CD4-positive, alpha-beta T cell (primary cell): Measurements from ENCODE around the gene ARHGAP18. TPM values are rescaled to one million over a fixed set of nuclear protein-coding genes. Genes with fewer than 3 reads are reported as not detected.
A peak's percentile ranks its signal among the peaks of the same experiment; 100 is the strongest.

Source experiments
- ATAC-seq: fragments of 200-7000 bp; cut with Tn5 transposase; one replicate; pipeline ENCODE4 v1.10.0; 2022; ENCODE audit warnings: mild to moderate bottlenecking; ENCODE audit not compliant: poor library complexity
- CTCF ChIA-PET: fragments of 350-600 bp; sonication (Branson Sonifier 250); formaldehyde crosslinking; loops from one replicate; lab custom pipeline; 2021; ENCODE audit warnings: antibody characterized with exemption, inconsistent platforms; lab: Charles Lee
- POLR2A ChIA-PET: fragments of 350-600 bp; sonication (Branson Sonifier 250); formaldehyde crosslinking; loops from one replicate; lab custom pipeline; 2021; ENCODE audit warnings: antibody characterized with exemption, inconsistent platforms; lab: Charles Lee
- DNase-seq, 14 experiments: peaks; one replicate each; pipeline ENCODE4 v3.0.0-alpha.2; 2013 to 2020; ENCODE audit warnings: mixed read lengths in 2 of 14
- H3K27ac ChIP-seq, 2 donors: one replicate each; pipeline versions ENCODE4 v1.5.1 to v1.7.0; 2013; ENCODE audit warnings: low read length in 2 of 2, low read depth in 1 of 2, mild to moderate bottlenecking in 1 of 2
- H3K27me3 ChIP-seq, 2 experiments: 1 replicate in 1 of 2; 2 replicates in 1 of 2; pipeline versions ENCODE4 v1.6.1 to v1.7.0; 2013; ENCODE audit warnings: low read length in 2 of 2, control low read depth in 1 of 2, mild to moderate bottlenecking in 1 of 2, moderate library complexity in 1 of 2; ENCODE audit not compliant: insufficient read depth in 2 of 2, control insufficient read depth in 1 of 2
- H3K36me3 ChIP-seq: one replicate; pipeline ENCODE4 v1.6.1; 2013; ENCODE audit warnings: low read length, control low read depth; ENCODE audit not compliant: insufficient read depth
- H3K4me1 ChIP-seq: one replicate; pipeline ENCODE4 v1.6.1; 2013; ENCODE audit warnings: low read length, control low read depth; ENCODE audit not compliant: insufficient read depth
- H3K4me3 ChIP-seq: one replicate; pipeline ENCODE4 v1.5.1; 2013; ENCODE audit warnings: mild to moderate bottlenecking, low read length, moderate library complexity
- H3K9me3 ChIP-seq, 2 experiments: 1 replicate in 1 of 2; 2 replicates in 1 of 2; pipeline versions ENCODE4 v1.6.1 to v1.7.0; 2013; ENCODE audit warnings: low read length in 2 of 2, mild to moderate bottlenecking in 2 of 2, control low read depth in 1 of 2, moderate library complexity in 1 of 2; ENCODE audit not compliant: control insufficient read depth in 1 of 2, insufficient read depth in 1 of 2
- H3K27ac Mint-ChIP-seq: one replicate; pipeline ENCODE4 v1.8.0; 2020; ENCODE audit warnings: mixed read lengths
- H3K27me3 Mint-ChIP-seq: one replicate; pipeline ENCODE4 v1.8.0; 2021; ENCODE audit warnings: mixed read lengths
- H3K36me3 Mint-ChIP-seq: one replicate; pipeline ENCODE4 v1.8.0; 2021; ENCODE audit warnings: low read depth, mixed read lengths
- H3K4me1 Mint-ChIP-seq: one replicate; pipeline ENCODE4 v1.8.0; 2021; ENCODE audit warnings: low read depth, mixed read lengths
- H3K4me3 Mint-ChIP-seq: one replicate; pipeline ENCODE4 v1.8.0; 2020; ENCODE audit warnings: mild to moderate bottlenecking, mixed read lengths
- H3K9me3 Mint-ChIP-seq: one replicate; pipeline ENCODE4 v1.8.0; 2020; ENCODE audit warnings: mixed read lengths
- intact Hi-C, 2 experiments: fragments of 100-400 bp; cut with DNase I in 1 of 2; cut with micrococcal nuclease in 1 of 2; formaldehyde crosslinking; loops; one replicate each; pipeline versions ENCODE4 v1.15.1 to v1.9.0; 2023 to 2025; cut with DNase I, micrococcal nuclease
- total RNA-seq, 174 experiments: library from RNA in 2 of 174; stranded (reverse) in 2 of 174; gene quantifications; one replicate each; pipeline ENCODE4 v1.2.3 and lab custom pipeline; 2021 to 2026
- TF ChIP-seq, protein P1 (sequence below): fragments of 200-600 bp; IDR thresholded peaks from one replicate; pipeline ENCODE4 v1.8.0; 2022; ENCODE audit warnings: antibody characterized with exemption, mild to moderate bottlenecking

ARHGAP18 gene
- total RNA-seq, 2 experiments from 2014 or later = 0.71 to 1.3 TPM

DNA sequence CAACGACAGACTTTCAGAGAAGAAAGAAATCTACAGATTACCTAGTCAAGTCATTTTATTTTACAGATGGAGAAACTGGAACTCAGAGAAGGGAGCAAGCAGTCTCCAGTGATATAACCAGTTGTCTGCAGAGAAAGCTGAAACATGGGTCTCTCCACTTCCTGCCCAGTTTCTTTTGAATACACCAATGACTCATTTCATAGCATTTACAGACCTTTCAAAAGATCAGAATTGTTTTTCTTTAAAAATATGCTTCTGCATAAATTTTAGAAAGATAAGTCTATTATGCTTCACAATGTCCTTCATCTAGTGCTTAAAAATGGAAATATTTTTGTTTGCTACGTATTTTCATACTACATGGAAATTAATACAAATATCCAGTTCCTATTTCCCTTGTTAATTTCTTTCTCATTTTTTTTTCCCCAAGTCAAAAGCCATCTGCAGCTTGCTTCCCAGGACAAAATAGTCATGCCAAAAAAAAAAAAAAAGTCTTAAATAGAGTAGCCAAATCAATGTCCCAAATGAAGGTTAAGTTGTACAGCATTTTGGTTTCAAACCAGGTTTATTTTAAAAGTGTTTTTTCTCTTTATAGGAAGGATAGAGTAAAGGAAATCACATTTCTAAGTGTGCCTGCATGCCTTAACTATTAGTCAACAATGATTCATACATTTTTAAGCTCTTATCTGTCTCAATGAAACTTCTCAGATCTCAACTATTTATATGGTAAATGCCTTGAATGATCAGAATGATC lies 36.9 kb downstream of the ARHGAP18 start:
- no peaks in the 10 kb centered on the region for H3K9me3 ChIP-seq
- peak overlapping the region in 1 of 2 donors; percentile 68 for H3K27ac ChIP-seq
- peak overlapping the region; percentile 85 for H3K27ac Mint-ChIP-seq
- no peaks in the 10 kb centered on the region for H3K36me3 Mint-ChIP-seq
- intact Hi-C loops = loop anchor here in 1 of 2 experiments (2.0 to 5.0 kb wide), 4 partner anchors 14 to 349 kb away; partner anchors contain the start of gene ARHGAP18
- ChIA-PET POLR2A (interaction anchor here (0.8 to 2.5 kb wide), 6 partner anchors 11 to 76 kb away, joined by 3 to 11 read pairs (median 6); partner anchors contain the start of gene ARHGAP18), CTCF (interaction anchor here (0.6 to 1.5 kb wide), 9 partner anchors 9 to 348 kb away, joined by 3 to 8 read pairs (median 3); partner anchors contain the start of gene ARHGAP18)
- peak; percentile 48 for ATAC-seq
- no peaks in the 10 kb centered on the region for H3K36me3 ChIP-seq
- no peaks in the 10 kb centered on the region for H3K27me3 ChIP-seq
- no peaks in the 10 kb centered on the region for H3K9me3 Mint-ChIP-seq
- H3K4me3 ChIP-seq = no peak overlapping the region
- H3K27me3 Mint-ChIP-seq = no peaks in the 10 kb centered on the region
- TF ChIP-seq, protein P1, sequence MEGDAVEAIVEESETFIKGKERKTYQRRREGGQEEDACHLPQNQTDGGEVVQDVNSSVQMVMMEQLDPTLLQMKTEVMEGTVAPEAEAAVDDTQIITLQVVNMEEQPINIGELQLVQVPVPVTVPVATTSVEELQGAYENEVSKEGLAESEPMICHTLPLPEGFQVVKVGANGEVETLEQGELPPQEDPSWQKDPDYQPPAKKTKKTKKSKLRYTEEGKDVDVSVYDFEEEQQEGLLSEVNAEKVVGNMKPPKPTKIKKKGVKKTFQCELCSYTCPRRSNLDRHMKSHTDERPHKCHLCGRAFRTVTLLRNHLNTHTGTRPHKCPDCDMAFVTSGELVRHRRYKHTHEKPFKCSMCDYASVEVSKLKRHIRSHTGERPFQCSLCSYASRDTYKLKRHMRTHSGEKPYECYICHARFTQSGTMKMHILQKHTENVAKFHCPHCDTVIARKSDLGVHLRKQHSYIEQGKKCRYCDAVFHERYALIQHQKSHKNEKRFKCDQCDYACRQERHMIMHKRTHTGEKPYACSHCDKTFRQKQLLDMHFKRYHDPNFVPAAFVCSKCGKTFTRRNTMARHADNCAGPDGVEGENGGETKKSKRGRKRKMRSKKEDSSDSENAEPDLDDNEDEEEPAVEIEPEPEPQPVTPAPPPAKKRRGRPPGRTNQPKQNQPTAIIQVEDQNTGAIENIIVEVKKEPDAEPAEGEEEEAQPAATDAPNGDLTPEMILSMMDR = no peak
- H3K4me3 Mint-ChIP-seq = peak overlapping the region; percentile 79
- peaks cover 12% of the 10 kb centered on the region for H3K4me1 ChIP-seq
- DNase-seq = peak in 4 of 14 experiments; percentile 38 to 70 (median 56)
- H3K4me1 Mint-ChIP-seq = peaks cover 34% of the 10 kb centered on the region

DNA sequence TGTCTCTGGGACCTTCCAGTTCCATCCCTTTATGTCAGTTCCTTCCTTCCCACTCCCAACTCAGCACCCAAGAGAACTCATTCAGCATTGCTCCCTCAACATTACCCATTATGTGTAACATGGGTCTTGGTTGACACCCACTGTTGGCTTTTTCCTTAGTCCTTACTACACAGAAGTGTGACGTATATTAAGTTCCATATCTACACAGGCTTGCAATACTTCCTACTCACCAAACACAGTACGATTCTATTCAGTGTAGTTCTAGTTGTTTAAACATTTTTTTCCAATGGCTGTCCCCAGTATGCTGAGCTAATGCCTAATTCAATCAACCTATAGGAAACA lies 37.7 kb downstream of the ARHGAP18 start:
- no peaks in the 10 kb centered on the region for H3K9me3 Mint-ChIP-seq
- H3K27me3 ChIP-seq = no peaks in the 10 kb centered on the region
- H3K27ac ChIP-seq = peak overlapping the region; percentile 39 to 68
- no peaks in the 10 kb centered on the region for H3K9me3 ChIP-seq
- H3K36me3 Mint-ChIP-seq = no peaks in the 10 kb centered on the region
- H3K4me1 Mint-ChIP-seq = peaks cover 26% of the 10 kb centered on the region
- ChIA-PET POLR2A (interaction anchor here (0.7 to 2.5 kb wide), 6 partner anchors 12 to 77 kb away, joined by 3 to 11 read pairs (median 6); partner anchors contain the start of gene ARHGAP18), CTCF (interaction anchor here (1.0 to 2.8 kb wide), 8 partner anchors 9 to 74 kb away, joined by 3 to 23 read pairs (median 3); partner anchors contain the start of gene ARHGAP18)
- no peaks in the 10 kb centered on the region for H3K36me3 ChIP-seq
- peak overlapping the region; percentile 41 for H3K4me3 ChIP-seq
- peak; percentile 47 for ATAC-seq
- TF ChIP-seq, protein P1 = no peak
- H3K4me3 Mint-ChIP-seq = peak overlapping the region; percentile 79
- no peaks in the 10 kb centered on the region for H3K27me3 Mint-ChIP-seq
- DNase-seq = peak in 3 of 14 experiments; percentile 29 to 39 (median 38)
- intact Hi-C loops = loop anchor here in 1 of 2 experiments (2.0 to 5.0 kb wide), 4 partner anchors 14 to 350 kb away; partner anchors contain the start of gene ARHGAP18
- peak overlapping the region; percentile 85 for H3K27ac Mint-ChIP-seq
- peaks cover 12% of the 10 kb centered on the region for H3K4me1 ChIP-seq

DNA sequence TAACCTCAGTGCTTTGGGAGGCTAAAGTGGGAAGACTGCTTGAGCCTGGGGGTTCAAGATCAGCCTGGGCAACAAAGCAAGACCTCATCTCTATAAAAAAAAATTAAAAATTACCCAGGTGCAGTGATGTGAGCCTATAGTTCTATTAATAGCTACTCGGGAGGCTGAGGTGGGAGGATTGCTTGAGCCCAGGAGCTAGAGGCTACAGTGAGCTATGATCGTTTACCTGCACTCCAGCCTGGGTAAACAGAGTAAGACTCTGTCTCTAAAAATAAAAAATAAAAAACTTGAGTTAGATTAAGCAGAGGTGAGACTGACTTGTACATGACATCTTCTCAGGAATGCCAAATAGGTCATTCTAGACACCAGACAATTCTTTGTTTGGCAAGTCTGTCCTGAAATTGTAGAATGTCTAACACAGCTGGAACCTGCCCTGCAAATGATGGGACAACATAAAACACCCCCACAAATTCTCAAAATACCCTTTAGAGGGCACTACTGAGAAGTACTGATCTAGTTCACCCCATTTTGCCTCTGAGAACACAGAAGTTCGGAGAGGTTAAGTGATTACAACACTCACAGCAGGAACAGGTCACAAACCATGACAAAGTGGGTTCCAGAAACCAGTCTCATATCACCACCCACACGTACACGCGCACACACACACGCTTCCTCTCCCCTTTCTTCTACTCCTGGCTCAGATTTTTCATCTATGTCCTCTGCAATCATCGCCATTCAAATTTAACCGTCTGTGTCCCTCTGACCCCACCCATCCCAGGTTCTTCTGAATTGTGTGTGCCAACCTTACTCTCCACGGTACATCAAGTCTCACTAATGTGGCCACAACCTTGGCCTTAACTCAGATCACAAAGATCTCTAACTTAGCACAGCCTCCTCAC lies 38.3 kb downstream of the ARHGAP18 start:
- H3K27me3 Mint-ChIP-seq = no peaks in the 10 kb centered on the region
- no peaks in the 10 kb centered on the region for H3K9me3 Mint-ChIP-seq
- ATAC-seq = peak; percentile 91
- H3K4me1 ChIP-seq = peaks cover 12% of the 10 kb centered on the region
- no peaks in the 10 kb centered on the region for H3K27me3 ChIP-seq
- H3K4me1 Mint-ChIP-seq = peaks cover 27% of the 10 kb centered on the region
- ChIA-PET POLR2A (interaction anchor here (0.7 to 2.5 kb wide), 4 partner anchors 10 to 77 kb away, joined by 3 to 6 read pairs (median 4); no protein-coding TSS in a partner anchor), CTCF (interaction anchor here (0.6 to 2.8 kb wide), 19 partner anchors 10 to 350 kb away, joined by 3 to 23 read pairs (median 3); partner anchors contain the start of gene ARHGAP18)
- intact Hi-C loops = loop anchor here in 1 of 2 experiments (1.0 to 5.0 kb wide), 5 partner anchors 15 to 351 kb away; partner anchors contain the start of gene ARHGAP18
- peak overlapping the region; percentile 41 for H3K4me3 ChIP-seq
- peak overlapping the region; percentile 79 for H3K4me3 Mint-ChIP-seq
- no peaks in the 10 kb centered on the region for H3K36me3 ChIP-seq
- peak overlapping the region; percentile 85 for H3K27ac Mint-ChIP-seq
- H3K9me3 ChIP-seq = no peaks in the 10 kb centered on the region
- TF ChIP-seq, protein P1 = peak; percentile 54
- H3K36me3 Mint-ChIP-seq = no peaks in the 10 kb centered on the region
- peak overlapping the region; percentile 39 to 68 for H3K27ac ChIP-seq
- peak in 13 of 14 experiments; percentile 10 to 88 (median 26) for DNase-seq
